ENCODE data around the gene UBAC1. TPM values are rescaled to one million over a fixed set of nuclear protein-coding genes. Genes with fewer than 3 reads are reported as not detected.

UBAC1 gene
- total and polyA plus RNA-seq, 9 of the 15 experiments (the other 6 are each of a cell fraction or from before 2014, with no cell fraction given): 94.0 to 399 (median 228) TPM

DNA sequence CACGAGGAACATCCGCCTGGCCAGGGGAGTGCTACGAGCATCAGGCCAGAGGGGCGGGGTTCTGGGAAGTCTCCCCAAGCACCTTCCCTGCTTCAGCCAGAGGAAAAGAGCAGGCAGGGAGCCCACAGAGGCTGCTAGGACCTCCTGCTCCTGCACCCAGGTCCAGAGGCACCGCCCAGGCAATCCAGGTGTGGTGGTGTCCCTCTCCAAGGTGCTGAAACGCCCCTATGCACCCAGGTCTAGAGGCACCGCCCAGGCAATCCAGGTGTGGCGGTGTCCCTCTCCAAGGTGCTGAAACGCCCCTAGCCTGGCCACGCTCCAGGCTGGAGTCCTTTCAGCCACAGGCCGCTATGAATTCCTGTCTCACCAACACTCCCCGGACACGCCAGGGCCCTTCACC is 10.7 kb upstream of the UBAC1 start (continued):
- TF ChIP-seq, protein P1, sequence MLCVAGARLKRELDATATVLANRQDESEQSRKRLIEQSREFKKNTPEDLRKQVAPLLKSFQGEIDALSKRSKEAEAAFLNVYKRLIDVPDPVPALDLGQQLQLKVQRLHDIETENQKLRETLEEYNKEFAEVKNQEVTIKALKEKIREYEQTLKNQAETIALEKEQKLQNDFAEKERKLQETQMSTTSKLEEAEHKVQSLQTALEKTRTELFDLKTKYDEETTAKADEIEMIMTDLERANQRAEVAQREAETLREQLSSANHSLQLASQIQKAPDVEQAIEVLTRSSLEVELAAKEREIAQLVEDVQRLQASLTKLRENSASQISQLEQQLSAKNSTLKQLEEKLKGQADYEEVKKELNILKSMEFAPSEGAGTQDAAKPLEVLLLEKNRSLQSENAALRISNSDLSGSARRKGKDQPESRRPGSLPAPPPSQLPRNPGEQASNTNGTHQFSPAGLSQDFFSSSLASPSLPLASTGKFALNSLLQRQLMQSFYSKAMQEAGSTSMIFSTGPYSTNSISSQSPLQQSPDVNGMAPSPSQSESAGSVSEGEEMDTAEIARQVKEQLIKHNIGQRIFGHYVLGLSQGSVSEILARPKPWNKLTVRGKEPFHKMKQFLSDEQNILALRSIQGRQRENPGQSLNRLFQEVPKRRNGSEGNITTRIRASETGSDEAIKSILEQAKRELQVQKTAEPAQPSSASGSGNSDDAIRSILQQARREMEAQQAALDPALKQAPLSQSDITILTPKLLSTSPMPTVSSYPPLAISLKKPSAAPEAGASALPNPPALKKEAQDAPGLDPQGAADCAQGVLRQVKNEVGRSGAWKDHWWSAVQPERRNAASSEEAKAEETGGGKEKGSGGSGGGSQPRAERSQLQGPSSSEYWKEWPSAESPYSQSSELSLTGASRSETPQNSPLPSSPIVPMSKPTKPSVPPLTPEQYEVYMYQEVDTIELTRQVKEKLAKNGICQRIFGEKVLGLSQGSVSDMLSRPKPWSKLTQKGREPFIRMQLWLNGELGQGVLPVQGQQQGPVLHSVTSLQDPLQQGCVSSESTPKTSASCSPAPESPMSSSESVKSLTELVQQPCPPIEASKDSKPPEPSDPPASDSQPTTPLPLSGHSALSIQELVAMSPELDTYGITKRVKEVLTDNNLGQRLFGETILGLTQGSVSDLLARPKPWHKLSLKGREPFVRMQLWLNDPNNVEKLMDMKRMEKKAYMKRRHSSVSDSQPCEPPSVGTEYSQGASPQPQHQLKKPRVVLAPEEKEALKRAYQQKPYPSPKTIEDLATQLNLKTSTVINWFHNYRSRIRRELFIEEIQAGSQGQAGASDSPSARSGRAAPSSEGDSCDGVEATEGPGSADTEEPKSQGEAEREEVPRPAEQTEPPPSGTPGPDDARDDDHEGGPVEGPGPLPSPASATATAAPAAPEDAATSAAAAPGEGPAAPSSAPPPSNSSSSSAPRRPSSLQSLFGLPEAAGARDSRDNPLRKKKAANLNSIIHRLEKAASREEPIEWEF (CRISPR knock-in tag; IDR thresholded peaks at IDR 0.05): no peak
- peak; percentile 94 for TF ChIP-seq ETV5 (CRISPR knock-in tag; IDR thresholded peaks at IDR 0.05; ENCODE audit: low read depth)
- TF ChIP-seq, protein P2, sequence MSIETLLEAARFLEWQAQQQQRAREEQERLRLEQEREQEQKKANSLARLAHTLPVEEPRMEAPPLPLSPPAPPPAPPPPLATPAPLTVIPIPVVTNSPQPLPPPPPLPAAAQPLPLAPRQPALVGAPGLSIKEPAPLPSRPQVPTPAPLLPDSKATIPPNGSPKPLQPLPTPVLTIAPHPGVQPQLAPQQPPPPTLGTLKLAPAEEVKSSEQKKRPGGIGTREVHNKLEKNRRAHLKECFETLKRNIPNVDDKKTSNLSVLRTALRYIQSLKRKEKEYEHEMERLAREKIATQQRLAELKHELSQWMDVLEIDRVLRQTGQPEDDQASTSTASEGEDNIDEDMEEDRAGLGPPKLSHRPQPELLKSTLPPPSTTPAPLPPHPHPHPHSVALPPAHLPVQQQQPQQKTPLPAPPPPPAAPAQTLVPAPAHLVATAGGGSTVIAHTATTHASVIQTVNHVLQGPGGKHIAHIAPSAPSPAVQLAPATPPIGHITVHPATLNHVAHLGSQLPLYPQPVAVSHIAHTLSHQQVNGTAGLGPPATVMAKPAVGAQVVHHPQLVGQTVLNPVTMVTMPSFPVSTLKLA (conservative IDR thresholded peaks at IDR 0.05): peak; percentile 77 to 94
- TF ChIP-seq ZNF408 (CRISPR knock-in tag; IDR thresholded peaks at IDR 0.05; ENCODE audit: low read depth): no peak
- TF ChIP-seq RBM39 (optimal IDR thresholded peaks at IDR 0.05; ENCODE audit: low read depth, low read length): no peak
- TF ChIP-seq ARID2 (IDR thresholded peaks at IDR 0.05): no peak
- TF ChIP-seq, protein P3, sequence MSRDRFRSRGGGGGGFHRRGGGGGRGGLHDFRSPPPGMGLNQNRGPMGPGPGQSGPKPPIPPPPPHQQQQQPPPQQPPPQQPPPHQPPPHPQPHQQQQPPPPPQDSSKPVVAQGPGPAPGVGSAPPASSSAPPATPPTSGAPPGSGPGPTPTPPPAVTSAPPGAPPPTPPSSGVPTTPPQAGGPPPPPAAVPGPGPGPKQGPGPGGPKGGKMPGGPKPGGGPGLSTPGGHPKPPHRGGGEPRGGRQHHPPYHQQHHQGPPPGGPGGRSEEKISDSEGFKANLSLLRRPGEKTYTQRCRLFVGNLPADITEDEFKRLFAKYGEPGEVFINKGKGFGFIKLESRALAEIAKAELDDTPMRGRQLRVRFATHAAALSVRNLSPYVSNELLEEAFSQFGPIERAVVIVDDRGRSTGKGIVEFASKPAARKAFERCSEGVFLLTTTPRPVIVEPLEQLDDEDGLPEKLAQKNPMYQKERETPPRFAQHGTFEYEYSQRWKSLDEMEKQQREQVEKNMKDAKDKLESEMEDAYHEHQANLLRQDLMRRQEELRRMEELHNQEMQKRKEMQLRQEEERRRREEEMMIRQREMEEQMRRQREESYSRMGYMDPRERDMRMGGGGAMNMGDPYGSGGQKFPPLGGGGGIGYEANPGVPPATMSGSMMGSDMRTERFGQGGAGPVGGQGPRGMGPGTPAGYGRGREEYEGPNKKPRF (IDR thresholded peaks at IDR 0.05; ENCODE audit: low read depth, low read length): no peak
- TF ChIP-seq MEF2A (IDR thresholded peaks at IDR 0.05; ENCODE audit: control insufficient read depth, low read depth, low read length): no peak
- TF ChIP-seq RAD21 (CRISPR knock-in tag; conservative IDR thresholded peaks at IDR 0.05 in 1 of 2, IDR thresholded peaks at IDR 0.05 in 1 of 2): 0 out of 4 replicates have a peak, but pooled peaks of 1 of the 2 experiments have one; percentile 6
- TF ChIP-seq ZNF76 (CRISPR knock-in tag; IDR thresholded peaks at IDR 0.05; ENCODE audit: borderline replicate concordance): no peak
- no peak for TF ChIP-seq ETS2 (tag; IDR thresholded peaks at IDR 0.05; ENCODE audit: borderline replicate concordance, poor library complexity, severe bottlenecking)
- no peak for TF ChIP-seq JUN (IDR thresholded peaks at IDR 0.05; ENCODE audit: borderline replicate concordance, low read depth, low read length)
- TF ChIP-seq JUN (CRISPR knock-in tag; IDR thresholded peaks at IDR 0.05; ENCODE audit: borderline replicate concordance): peak; percentile 80; the same call in 1 of the 2 replicates
- TF ChIP-seq HDAC1 (IDR thresholded peaks at IDR 0.05): peak; percentile 58 to 94; a peak in 3 of 4 replicates
- TF ChIP-seq STAG1 (CRISPR knock-in tag; IDR thresholded peaks at IDR 0.05; ENCODE audit: borderline replicate concordance): peak; percentile 75
- TF ChIP-seq, protein P4, sequence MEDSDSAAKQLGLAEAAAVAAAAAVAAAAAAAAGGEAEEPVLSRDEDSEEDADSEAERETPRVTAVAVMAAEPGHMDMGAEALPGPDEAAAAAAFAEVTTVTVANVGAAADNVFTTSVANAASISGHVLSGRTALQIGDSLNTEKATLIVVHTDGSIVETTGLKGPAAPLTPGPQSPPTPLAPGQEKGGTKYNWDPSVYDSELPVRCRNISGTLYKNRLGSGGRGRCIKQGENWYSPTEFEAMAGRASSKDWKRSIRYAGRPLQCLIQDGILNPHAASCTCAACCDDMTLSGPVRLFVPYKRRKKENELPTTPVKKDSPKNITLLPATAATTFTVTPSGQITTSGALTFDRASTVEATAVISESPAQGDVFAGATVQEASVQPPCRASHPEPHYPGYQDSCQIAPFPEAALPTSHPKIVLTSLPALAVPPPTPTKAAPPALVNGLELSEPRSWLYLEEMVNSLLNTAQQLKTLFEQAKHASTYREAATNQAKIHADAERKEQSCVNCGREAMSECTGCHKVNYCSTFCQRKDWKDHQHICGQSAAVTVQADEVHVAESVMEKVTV (CRISPR knock-in tag; IDR thresholded peaks at IDR 0.05): no peak
